ENCODE data around the gene TOP1.

TOP1 gene

GRCh38 chr20:41135888-41136679, 107.5 kb downstream of the TOP1 start:
- no peaks in the 10 kb centered on the region for H3K27me3 Mint-ChIP-seq

GRCh38 chr20:41136680-41137613, 108.3 kb downstream of the TOP1 start, which contains the start of gene PLCG1:
Gene PLCG1, plus strand, starts transcription at chr20:41137543. Its CDS starts 99 bp downstream, at chr20:41137642.
- peak; percentile 78 to 82 for DNase-seq (ENCODE audit: low spot score in 2 of 2)
- peak within 1 kb of the TSS; percentile 79 for H3K27ac Mint-ChIP-seq
- peaks cover 44% of the 10 kb centered on the region for H3K4me1 Mint-ChIP-seq
- H3K36me3 Mint-ChIP-seq = peaks cover 3% of the 10 kb centered on the region
- ATAC-seq (ENCODE audit: low read depth) = peak; percentile 69
- H3K9me3 Mint-ChIP-seq = no peaks in the 10 kb centered on the region
- no peaks in the 10 kb centered on the region for H3K27me3 Mint-ChIP-seq
- peak within 1 kb of the TSS; percentile 94 for H3K4me3 Mint-ChIP-seq

More at GRCh38 chr20:41135888-41136679, 107.5 kb downstream of the TOP1 start:
- DNase-seq (ENCODE audit: low spot score in 2 of 2) (no peak), ATAC-seq (ENCODE audit: low read depth) (no peak)
- Mint-ChIP-seq H3K4me1 (peaks cover 42% of the 10 kb centered on the region), H3K9me3 (no peaks in the 10 kb centered on the region), H3K36me3 (peaks cover 3% of the 10 kb centered on the region), H3K27ac (peak overlapping the region; percentile 79), H3K4me3 (peak overlapping the region; percentile 94)

GRCh38 chr20:41137614-41138474, 109.2 kb downstream of the TOP1 start:
- peak; percentile 25 to 48 for DNase-seq (ENCODE audit: low spot score in 2 of 2)
- H3K27me3 Mint-ChIP-seq = no peaks in the 10 kb centered on the region
- H3K4me3 Mint-ChIP-seq = peak overlapping the region; percentile 80
- ATAC-seq (ENCODE audit: low read depth) = peak; percentile 5
- peaks cover 3% of the 10 kb centered on the region for H3K36me3 Mint-ChIP-seq
- no peaks in the 10 kb centered on the region for H3K9me3 Mint-ChIP-seq
- peaks cover 49% of the 10 kb centered on the region for H3K4me1 Mint-ChIP-seq
- peak overlapping the region; percentile 64 for H3K27ac Mint-ChIP-seq

GRCh38 chr20:41138475-41139226, 110.0 kb downstream of the TOP1 start:
- H3K4me3 Mint-ChIP-seq = peak overlapping the region; percentile 80
- no peak for ATAC-seq (ENCODE audit: low read depth)
- DNase-seq (ENCODE audit: low spot score in 2 of 2) = no peak

GRCh38 chr20:41139227-41140093, 110.8 kb downstream of the TOP1 start:
- DNase-seq (ENCODE audit: low spot score in 2 of 2) = no peak
- ATAC-seq (ENCODE audit: low read depth) = no peak
- no peaks in the 10 kb centered on the region for H3K27me3 Mint-ChIP-seq
- peak overlapping the region; percentile 80 for H3K4me3 Mint-ChIP-seq
- H3K36me3 Mint-ChIP-seq = peaks cover 3% of the 10 kb centered on the region
- no peaks in the 10 kb centered on the region for H3K9me3 Mint-ChIP-seq
- peaks cover 52% of the 10 kb centered on the region for H3K4me1 Mint-ChIP-seq
- H3K27ac Mint-ChIP-seq = peak overlapping the region; percentile 64

More at GRCh38 chr20:41138475-41139226, 110.0 kb downstream of the TOP1 start:
- Mint-ChIP-seq H3K36me3 (peaks cover 3% of the 10 kb centered on the region), H3K9me3 (no peaks in the 10 kb centered on the region), H3K27ac (peak overlapping the region; percentile 64), H3K4me1 (peaks cover 54% of the 10 kb centered on the region), H3K27me3 (no peaks in the 10 kb centered on the region)

GRCh38 chr20:41140226-41141133, 111.9 kb downstream of the TOP1 start:
- Mint-ChIP-seq H3K27me3 (no peaks in the 10 kb centered on the region), H3K4me1 (peaks cover 51% of the 10 kb centered on the region), H3K9me3 (no peaks in the 10 kb centered on the region), H3K27ac (peak overlapping the region; percentile 56), H3K4me3 (peak overlapping the region; percentile 15), H3K36me3 (peaks cover 3% of the 10 kb centered on the region)
- DNase-seq (ENCODE audit: low spot score in 2 of 2) = no peak
- ATAC-seq (ENCODE audit: low read depth) = no peak

- Mint-ChIP-seq H3K9me3 (no peaks in the 10 kb centered on the region), H3K4me3 (peak overlapping the region; percentile 15), H3K27ac (peak overlapping the region; percentile 12), H3K27me3 (no peaks in the 10 kb centered on the region), H3K36me3 (peaks cover 2% of the 10 kb centered on the region), H3K4me1 (peaks cover 49% of the 10 kb centered on the region)
- DNase-seq (ENCODE audit: low spot score in 2 of 2) (no peak), ATAC-seq (ENCODE audit: low read depth) (no peak)
These were observed 112.7 kb downstream of the TOP1 start for GRCh38 chr20:41141153-41141815.

- DNase-seq (ENCODE audit: low spot score in 2 of 2) (no peak), ATAC-seq (ENCODE audit: low read depth) (no peak)
- Mint-ChIP-seq H3K4me3 (no peak overlapping the region), H3K9me3 (no peaks in the 10 kb centered on the region), H3K4me1 (peaks cover 55% of the 10 kb centered on the region), H3K27ac (peak overlapping the region; percentile 41), H3K27me3 (no peaks in the 10 kb centered on the region), H3K36me3 (no peaks in the 10 kb centered on the region)
These were observed 113.6 kb downstream of the TOP1 start for GRCh38 chr20:41142245-41142644.

GRCh38 chr20:41142919-41143318, 114.3 kb downstream of the TOP1 start:
- Mint-ChIP-seq H3K4me1 (peaks cover 56% of the 10 kb centered on the region), H3K36me3 (no peaks in the 10 kb centered on the region), H3K9me3 (no peaks in the 10 kb centered on the region), H3K4me3 (peak overlapping the region; percentile 25), H3K27ac (peak overlapping the region; percentile 49), H3K27me3 (no peaks in the 10 kb centered on the region)
- ATAC-seq (ENCODE audit: low read depth) (peak; percentile 52), DNase-seq (ENCODE audit: low spot score in 2 of 2) (no peak)

- no peaks in the 10 kb centered on the region for H3K36me3 Mint-ChIP-seq
- peak overlapping the region; percentile 49 for H3K27ac Mint-ChIP-seq
- DNase-seq (ENCODE audit: low spot score in 2 of 2) (no peak), ATAC-seq (ENCODE audit: low read depth) (no peak)
- peak overlapping the region; percentile 25 for H3K4me3 Mint-ChIP-seq
- H3K27me3 Mint-ChIP-seq = no peaks in the 10 kb centered on the region
- no peaks in the 10 kb centered on the region for H3K9me3 Mint-ChIP-seq
- H3K4me1 Mint-ChIP-seq = peaks cover 56% of the 10 kb centered on the region
These were observed 114.7 kb downstream of the TOP1 start for GRCh38 chr20:41143354-41143753.

- ATAC-seq (ENCODE audit: low read depth) (no peak), DNase-seq (ENCODE audit: low spot score in 2 of 2) (no peak)
- no peaks in the 10 kb centered on the region for H3K9me3 Mint-ChIP-seq
- no peak overlapping the region for H3K4me3 Mint-ChIP-seq
- no peak overlapping the region for H3K27ac Mint-ChIP-seq
- peaks cover 3% of the 10 kb centered on the region for H3K36me3 Mint-ChIP-seq
- no peaks in the 10 kb centered on the region for H3K27me3 Mint-ChIP-seq
- peaks cover 48% of the 10 kb centered on the region for H3K4me1 Mint-ChIP-seq
These were observed 116.7 kb downstream of the TOP1 start for GRCh38 chr20:41145317-41145716.

All from memory B cell (primary cell).